ENCODE data around the gene MMP24.
"Not testable (repeated sequence)": the region's sequence is repeated elsewhere in the genome, so short reads cannot be mapped to it uniquely, and the experiment has no call there.

MMP24 gene

DNA sequence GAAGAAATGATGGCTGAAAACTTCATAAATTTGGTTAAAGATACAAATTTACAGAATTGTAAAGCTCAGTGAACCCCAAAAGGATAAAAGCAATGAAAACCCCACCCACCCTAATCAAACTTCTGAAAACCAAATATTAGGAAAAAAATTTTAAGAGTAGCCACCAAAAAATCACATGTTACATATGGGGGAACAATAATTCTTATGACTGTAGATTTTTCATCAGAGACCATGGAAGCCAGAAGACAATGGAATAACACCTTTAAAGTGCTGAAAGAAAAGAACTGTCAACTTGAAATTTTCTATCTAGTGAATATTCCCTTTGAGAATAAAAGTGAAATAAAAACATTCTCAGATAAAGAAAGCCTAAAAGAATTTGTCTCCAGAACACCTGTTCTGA is 30.2 kb upstream of the MMP24 start:
- Histone ChIP-seq H3K27me3 (no peaks in the 10 kb centered on the region), H3K27ac (no peak overlapping the region), H3K4me3 (no peak overlapping the region), H3K36me3 (peaks cover 0 to 13% (median 3%) of the 10 kb centered on the region in 3 donors), H3K9me3 (peaks cover 3 to 6% (median 4%) of the 10 kb centered on the region in 3 donors), H3K4me1 (no peaks in the 10 kb centered on the region)
- intact Hi-C loops (cut with DNase I; ENCODE audit: low total_unique reads) = loop anchor here (10.0 kb wide), 1 partner anchor 352 kb away; no protein-coding TSS in a partner anchor
- DNase-seq = no peak
- TF ChIP-seq, protein P1, sequence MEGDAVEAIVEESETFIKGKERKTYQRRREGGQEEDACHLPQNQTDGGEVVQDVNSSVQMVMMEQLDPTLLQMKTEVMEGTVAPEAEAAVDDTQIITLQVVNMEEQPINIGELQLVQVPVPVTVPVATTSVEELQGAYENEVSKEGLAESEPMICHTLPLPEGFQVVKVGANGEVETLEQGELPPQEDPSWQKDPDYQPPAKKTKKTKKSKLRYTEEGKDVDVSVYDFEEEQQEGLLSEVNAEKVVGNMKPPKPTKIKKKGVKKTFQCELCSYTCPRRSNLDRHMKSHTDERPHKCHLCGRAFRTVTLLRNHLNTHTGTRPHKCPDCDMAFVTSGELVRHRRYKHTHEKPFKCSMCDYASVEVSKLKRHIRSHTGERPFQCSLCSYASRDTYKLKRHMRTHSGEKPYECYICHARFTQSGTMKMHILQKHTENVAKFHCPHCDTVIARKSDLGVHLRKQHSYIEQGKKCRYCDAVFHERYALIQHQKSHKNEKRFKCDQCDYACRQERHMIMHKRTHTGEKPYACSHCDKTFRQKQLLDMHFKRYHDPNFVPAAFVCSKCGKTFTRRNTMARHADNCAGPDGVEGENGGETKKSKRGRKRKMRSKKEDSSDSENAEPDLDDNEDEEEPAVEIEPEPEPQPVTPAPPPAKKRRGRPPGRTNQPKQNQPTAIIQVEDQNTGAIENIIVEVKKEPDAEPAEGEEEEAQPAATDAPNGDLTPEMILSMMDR (IDR thresholded peaks at IDR 0.05) = no peak

DNA sequence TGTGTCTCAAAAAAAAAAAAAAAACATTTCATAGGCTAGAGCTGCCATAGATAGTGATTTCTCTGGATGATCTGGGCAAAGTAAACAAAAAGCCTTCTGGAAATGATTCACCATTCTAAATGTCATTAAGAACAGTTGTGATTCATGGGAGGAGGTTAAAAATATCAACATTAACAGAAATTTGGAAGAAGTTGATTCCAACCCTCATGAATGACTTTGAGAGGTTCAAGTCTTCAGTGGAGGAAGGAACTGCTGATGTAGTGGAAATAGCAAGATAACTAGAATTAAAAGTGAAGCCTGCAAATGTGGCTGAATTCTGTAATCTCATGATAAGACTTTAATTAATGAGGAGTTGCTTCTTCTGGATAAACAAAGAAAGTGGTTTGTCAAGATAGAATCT is 26.8 kb upstream of the MMP24 start:
- Histone ChIP-seq H3K4me3 (no peak overlapping the region), H3K36me3 (peaks cover 0 to 9% (median 3%) of the 10 kb centered on the region in 3 donors), H3K27ac (no peak overlapping the region), H3K27me3 (no peaks in the 10 kb centered on the region), H3K9me3 (peaks cover 3 to 11% (median 4%) of the 10 kb centered on the region in 3 donors), H3K4me1 (no peaks in the 10 kb centered on the region)
- no peak for DNase-seq
- intact Hi-C loops (cut with DNase I; ENCODE audit: low total_unique reads) = loop anchor here (10.0 kb wide), 1 partner anchor 355 kb away; no protein-coding TSS in a partner anchor
- TF ChIP-seq, protein P1 (IDR thresholded peaks at IDR 0.05) = no peak

DNA sequence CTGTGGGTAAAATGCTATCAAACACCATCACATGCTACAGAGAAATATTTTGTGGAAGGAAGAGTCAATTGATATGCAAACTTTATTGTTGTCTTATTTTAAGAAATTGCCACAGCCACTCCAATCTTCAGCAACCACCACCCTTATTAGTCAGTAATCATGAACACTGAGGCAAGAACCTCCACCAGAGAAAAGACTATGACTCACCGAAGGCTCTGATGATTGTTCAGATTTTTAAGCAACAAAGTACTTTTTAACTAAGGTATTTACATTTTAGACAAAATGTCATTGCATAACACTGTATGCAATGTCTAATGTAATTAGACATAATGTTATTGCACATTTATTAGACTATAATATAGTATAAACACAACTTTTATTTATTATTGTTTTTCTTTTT is 26.2 kb upstream of the MMP24 start:
- Histone ChIP-seq H3K4me3 (no peak overlapping the region), H3K27ac (no peak overlapping the region), H3K9me3 (peaks cover 3 to 11% (median 4%) of the 10 kb centered on the region in 3 donors), H3K4me1 (no peaks in the 10 kb centered on the region), H3K27me3 (no peaks in the 10 kb centered on the region), H3K36me3 (peaks cover 0 to 9% (median 3%) of the 10 kb centered on the region in 3 donors)
- no peak for DNase-seq
- intact Hi-C loops (cut with DNase I; ENCODE audit: low total_unique reads) = no loop called here
- TF ChIP-seq, protein P1 (IDR thresholded peaks at IDR 0.05) = no peak

DNA sequence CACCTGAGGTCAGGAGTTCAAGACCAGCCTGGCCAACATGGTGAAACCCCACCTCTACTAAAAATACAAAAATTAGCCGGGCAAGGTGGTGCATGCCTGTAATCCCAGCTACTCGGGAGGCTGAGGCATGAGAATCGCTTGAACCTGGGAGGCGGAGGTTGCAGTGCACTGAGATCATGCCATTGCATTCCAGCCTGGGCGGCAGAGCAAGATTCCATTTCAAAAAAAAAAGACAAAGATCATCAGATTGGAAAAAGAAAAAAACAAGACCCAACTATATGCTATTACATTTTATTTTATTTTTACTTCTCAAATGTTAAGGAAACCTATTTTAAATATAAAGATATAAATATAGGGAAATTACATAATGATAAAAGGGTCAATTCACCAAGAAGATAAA is 25.0 kb upstream of the MMP24 start:
- H3K27me3 ChIP-seq; H3K36me3 ChIP-seq; H3K4me1 ChIP-seq; H3K27ac ChIP-seq; H3K4me3 ChIP-seq; intact Hi-C loops (cut with DNase I; ENCODE audit: low total_unique reads); DNase-seq: not testable (repeated sequence)
- H3K9me3 ChIP-seq = peaks cover 3 to 11% (median 4%) of the 10 kb centered on the region in 3 donors

DNA sequence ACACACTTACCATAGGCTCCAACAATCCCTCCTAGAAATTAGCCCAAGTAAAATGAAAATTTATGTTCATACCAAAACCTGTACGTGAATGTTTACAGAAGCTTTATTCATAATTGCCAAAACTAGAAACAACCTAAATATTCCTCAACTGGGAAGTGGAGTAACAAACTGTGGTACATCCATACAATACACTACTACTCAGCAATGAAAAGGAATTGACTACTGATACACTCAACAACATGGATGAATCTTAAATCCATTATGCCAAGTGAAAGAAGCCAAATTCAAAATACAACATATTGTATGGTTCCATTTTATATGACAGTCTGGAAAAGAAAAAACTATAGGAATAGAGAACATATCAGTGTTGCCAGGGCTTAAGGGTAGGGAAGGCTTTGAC is 19.7 kb upstream of the MMP24 start:
- Histone ChIP-seq H3K36me3 (peaks cover 0 to 8% (median 0%) of the 10 kb centered on the region in 3 donors), H3K9me3 (peaks cover 0 to 5% (median 0%) of the 10 kb centered on the region in 3 donors), H3K4me1 (peaks cover 0 to 12% (median 7%) of the 10 kb centered on the region in 4 donors), H3K4me3 (no peak overlapping the region), H3K27ac (peak overlapping the region in 1 of 2 donors; percentile 77), H3K27me3 (no peaks in the 10 kb centered on the region)
- TF ChIP-seq, protein P1 (IDR thresholded peaks at IDR 0.05) = no peak
- DNase-seq = no peak
- intact Hi-C loops (cut with DNase I; ENCODE audit: low total_unique reads) = loop anchor here (5.0 kb wide), 1 partner anchor 110 kb away; no protein-coding TSS in a partner anchor

DNA sequence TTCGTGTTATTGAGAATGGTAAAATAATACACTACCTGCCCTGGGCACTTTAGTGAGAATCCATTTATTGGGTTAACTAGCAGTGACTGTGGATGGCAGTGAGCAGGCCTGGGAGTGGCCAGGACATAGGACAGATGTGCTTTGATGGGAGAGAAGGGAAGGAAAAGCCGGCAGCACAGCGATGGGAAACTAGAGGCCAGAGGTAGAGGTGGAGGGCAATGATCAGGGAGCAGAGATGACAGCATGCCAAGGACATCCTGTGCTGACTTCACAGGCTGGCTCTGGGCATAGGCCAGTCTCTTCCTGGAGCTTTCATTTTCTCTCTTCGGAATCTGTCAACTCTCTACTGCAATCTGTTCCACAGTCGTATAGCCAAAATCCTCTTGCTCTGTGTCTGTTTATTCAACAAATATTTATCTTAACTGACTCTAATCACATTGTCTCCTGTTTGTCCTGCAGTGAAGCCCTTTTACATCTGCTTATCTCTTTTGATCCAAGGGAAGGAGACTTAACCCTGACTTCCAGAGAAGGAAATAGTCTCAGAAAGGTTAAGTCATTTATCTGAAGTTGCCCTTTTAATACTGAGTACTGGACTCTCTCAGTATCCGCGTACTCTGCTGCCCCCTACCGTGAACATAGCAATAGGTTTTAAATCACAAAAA is 18.4 kb upstream of the MMP24 start:
- H3K27ac ChIP-seq = peak overlapping the region; percentile 60 to 77
- no peaks in the 10 kb centered on the region for H3K27me3 ChIP-seq
- peaks cover 0 to 12% (median 7%) of the 10 kb centered on the region in 4 donors for H3K4me1 ChIP-seq
- H3K9me3 ChIP-seq = peaks cover 0 to 5% (median 0%) of the 10 kb centered on the region in 3 donors
- TF ChIP-seq, protein P1 (IDR thresholded peaks at IDR 0.05) = peak; percentile 76 to 94
- peaks cover 0 to 8% (median 6%) of the 10 kb centered on the region in 3 donors for H3K36me3 ChIP-seq
- H3K4me3 ChIP-seq = peak overlapping the region; percentile 7 to 20
- DNase-seq = peak; percentile 80 to 86
- intact Hi-C loops (cut with DNase I; ENCODE audit: low total_unique reads) = loop anchor here (5.0 kb wide), 1 partner anchor 111 kb away; no protein-coding TSS in a partner anchor

All from tibial artery (tissue), 4 donors.